SKM-1 (cell line): ENCODE data around the gene PRKN.

Experiments
- DNase-seq: peaks from one replicate; lab custom pipeline; 2025; ENCODE audit not compliant: unreplicated experiment; lab: John Stamatoyannopoulos, UW

PRKN gene

DNA sequence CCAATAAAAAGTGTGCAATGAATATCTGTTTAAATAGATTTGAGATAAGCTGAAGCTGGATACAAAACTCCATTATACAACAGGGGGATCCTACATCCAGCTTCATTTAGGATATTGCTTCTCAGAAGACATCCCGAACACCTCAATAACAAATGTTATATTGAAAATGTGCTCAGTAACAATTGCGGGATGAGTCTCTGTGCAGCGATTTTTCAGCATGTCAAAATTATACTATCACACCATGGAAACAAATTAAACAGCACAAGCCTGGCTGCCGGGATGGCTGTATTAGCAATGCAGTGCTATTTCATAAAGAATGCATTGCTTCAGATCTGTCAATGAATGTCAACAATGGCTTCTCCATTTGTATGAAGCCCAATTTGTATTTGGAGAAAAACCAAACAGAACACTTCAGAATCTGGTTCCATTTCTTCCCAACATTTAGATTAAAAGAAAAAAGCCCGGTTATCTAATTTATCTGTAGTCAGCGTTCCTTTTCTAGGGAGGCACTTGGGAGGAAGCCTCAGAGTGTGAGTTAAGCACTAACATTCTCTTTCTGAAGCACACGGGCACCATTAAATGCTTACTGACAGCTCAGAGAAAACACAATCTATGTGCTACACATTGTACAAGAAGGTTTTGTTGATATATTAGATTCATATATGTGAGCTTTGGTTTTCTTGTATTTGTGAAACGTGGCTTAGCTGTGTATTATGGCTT is 1142.8 kb downstream of the PRKN start:
- no peak for DNase-seq

DNA sequence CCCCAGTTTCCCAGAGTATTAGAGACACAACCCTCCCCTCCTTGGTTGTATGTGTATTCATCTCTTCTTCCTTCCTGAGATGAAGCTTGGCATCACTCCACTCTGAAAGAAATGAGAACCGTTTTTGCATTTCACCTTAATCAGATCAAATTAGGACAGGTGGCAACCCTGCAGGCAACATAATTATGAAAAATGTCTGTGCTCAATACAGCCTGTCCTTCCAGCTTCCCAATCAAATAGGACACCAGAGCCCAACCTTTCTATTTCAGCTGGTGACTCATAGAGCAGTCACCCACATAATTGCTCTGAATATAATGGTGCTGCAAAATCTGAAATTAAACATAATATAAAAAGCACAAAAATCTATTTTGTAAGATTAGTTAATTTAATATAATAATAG is 1143.5 kb downstream of the PRKN start:
- DNase-seq: no peak

DNA sequence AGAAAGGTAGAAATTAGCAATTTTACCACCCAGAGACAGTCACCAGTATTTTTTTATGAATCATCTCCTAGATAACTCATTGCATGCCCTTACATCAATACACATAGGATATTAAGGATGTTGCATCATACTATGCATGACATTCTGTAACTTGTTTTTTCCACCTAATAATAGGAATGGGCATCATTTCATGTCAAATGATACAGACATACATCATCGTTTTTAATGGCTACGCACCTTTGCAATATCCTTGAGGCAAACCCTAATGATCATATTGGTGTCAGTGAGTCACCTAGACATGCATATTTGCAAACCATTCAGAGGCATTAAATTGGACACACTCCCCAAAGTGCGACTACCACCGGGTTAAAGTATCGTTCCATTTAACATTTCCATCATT is 1144.0 kb downstream of the PRKN start:
- no peak for DNase-seq

DNA sequence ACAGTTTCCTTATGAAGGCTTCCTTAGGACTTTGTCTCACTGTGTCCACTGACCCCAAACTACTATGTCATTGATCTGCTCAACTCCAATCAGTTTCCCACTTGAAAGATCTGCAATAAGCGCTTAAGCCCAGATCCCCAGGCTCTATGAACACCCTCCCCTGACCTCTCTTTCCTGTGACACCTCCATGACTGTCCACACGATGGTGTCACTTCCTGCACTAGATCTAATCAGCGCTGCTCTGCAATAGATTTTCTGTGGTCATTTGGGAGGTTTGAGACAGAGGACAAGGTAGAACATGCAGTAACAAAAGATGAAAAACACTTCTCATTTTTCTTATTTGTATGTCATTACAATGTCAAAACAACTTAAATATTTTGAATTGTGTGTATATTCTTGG is 1149.1 kb downstream of the PRKN start:
- no peak for DNase-seq

DNA sequence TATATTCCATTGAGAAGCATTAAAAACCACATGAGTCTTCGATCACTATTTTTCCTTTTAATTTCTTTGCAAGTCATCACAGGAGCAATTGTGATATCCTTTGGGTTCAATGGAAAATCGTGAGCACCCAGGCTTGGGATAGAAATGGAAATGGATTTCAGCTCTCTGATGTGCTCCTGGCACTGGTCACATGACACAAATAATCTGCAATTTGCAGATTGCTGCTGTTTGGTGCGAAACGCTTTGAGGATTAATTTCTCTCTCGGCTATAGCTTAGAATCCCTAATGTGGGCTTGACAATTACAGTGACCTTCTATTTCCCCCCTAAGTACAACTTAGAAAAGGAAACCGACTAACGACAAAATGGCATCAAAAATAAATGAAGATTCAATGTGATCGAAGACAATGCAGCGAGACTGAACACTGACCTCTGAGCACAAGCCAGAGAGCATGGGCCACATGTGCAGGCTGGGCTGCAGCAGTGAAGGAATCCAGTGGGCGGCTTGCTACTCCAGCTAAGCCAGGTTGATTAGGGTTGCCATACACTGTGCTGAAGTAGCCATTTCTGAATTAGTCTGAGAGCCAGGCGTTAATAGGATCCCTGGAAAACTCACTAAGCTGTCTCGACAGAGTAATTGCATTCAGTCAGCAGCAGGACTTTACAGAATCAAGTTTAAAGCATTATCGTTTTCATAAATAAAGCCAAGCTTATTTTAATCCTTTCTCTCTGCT is 1151.9 kb downstream of the PRKN start:
- no peak for DNase-seq

DNA sequence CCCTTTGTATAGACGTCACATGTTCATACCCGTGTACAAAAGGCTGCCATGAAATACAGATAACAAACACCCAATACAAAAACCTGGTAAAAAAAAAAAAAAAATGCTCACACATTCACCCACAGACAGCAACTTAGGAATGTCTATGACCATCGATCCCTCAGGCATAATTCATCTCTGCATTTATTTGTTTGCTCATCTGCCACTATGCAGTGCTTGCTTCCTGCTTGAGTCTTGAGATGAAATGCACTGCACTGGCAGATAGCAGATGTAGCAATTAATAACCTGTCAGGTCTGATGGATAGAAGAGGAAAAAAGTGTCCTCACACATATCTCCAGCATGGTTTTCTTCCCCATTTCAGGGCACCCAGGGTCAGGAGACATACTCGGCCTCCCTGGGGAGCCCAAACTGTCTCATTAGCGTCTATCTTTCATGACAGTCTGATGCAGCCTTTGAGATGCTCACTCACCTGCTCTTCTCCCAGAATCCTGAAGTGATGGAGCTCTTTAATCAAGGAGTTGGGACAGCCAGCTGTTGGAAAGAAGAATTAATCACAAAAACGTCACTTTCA is 1158.6 kb downstream of the PRKN start:
- no peak for DNase-seq

DNA sequence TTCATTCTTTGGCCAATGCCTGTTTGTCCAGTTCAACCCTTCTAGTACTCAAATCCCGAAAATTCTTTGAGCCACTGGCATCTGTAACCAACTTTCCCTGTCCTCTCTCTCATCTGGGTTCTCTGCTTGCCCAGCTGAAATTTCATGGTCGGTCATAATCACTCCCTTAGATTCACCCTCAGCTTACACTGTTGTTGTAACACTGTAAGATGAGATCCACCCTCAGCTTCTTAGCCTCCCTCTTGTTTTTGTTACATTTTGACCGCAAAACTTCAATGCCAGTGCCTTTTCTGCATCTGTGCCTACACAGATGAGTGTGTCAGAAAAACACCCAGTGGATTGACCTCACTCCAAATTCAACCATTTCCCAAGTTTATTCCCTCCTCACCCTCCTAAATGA is 1162.6 kb downstream of the PRKN start:
- DNase-seq: no peak

DNA sequence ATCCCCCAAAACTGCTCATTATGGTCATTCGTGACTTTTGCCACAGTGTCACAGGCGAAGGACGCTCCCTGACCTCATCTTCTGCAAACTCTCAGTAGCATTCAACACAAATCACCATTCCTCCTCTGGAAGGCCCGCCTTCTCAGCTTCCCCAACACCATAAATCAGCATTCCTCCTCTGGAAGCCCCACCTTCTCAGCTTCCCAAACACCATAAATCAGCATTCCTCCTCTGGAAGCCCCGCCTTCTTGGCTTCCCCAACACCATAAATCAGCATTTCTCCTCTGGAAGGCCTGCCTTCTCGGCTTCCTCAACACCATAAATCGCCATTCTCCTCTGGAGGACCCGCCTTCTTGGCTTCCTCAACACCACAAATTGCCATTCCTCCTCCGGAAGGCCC is 1165.7 kb downstream of the PRKN start:
- DNase-seq: no peak

DNA sequence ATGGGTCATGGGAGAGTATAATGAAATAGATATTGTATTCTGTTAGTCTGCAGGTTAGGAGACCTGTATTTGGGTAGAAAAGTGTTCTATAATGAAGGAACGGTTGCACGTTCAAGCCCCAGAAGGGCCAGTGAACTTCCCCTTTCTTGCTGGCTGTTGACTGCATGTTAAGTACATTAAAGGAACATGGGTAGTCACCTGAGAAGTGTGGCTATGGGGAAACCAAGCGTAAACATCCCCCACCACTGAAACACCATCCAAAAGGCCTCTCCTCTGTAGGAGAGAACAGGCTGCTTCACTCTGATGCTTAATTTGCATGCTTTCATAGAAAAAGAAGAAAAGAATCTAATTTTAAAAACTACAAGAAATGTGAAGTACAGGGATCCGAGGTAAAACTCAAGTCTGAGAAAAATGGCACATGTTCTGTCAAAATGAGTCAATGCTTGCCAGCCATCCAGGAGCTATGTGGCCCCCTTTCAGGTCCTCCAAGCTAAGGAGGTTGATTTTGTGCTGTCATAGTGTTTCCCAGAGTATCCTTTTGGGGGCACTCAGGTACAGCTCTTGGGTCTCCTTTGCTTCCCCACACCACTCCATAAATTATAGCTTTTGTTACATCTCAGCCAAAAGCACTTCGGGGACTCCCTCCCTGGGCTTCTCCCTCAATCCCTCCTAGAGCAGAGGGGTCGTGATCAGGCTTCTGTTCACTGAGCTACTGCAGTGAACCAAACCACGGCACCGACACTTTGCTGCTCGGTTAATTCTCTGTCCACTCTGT is 1170.0 kb downstream of the PRKN start:
- no peak for DNase-seq

DNA sequence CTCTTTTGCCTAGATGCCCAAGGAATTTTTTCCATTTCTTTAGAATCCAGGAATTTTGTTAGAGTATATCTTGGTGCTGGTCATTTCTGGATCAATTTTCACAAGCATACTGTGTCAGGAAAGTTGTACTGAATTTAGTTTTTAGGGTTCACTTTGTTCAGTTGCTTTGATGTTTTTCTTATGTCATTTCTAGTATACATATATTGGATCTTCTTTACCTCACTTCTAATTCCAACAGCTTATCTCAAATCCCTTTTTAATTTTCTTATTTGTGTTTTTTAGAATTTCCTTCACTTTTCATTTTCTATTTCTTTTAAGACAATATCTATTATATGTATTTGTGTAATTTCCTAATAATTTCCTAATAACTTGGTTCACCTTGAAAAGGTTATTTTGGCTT is 1172.7 kb downstream of the PRKN start:
- DNase-seq: no peak

DNA sequence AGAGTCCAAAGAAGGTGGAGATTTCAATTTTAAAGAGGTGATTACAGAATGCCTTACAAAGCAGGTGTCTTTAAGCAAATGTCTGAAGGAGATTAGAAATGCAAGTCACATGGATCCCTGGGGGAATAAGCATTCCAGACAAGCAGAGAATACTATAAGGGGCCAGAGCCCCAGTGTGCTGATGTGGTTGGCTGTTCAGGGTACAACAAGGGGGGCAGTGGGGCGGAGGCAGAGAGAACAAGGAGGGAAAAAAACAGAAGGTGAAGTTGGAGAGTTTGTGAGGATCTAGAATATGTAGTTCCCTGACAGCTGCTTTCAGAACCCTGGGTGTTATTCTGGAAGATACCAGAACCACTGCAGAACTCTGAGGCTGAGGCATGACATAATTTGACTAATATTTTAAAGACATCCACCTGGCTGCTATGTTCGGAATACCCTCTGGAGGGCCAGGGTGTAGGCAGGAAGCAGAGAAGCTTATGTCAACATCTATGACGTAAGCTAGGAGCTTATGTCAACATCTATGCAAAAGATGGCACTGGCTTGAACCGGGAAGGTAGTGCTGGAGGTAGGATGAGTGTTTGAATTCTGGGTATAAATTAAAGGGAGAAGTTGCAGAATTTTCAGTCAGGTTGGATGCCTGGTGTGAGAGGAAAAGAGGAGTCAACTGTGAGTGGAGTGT is 1177.5 kb downstream of the PRKN start:
- DNase-seq: no peak

DNA sequence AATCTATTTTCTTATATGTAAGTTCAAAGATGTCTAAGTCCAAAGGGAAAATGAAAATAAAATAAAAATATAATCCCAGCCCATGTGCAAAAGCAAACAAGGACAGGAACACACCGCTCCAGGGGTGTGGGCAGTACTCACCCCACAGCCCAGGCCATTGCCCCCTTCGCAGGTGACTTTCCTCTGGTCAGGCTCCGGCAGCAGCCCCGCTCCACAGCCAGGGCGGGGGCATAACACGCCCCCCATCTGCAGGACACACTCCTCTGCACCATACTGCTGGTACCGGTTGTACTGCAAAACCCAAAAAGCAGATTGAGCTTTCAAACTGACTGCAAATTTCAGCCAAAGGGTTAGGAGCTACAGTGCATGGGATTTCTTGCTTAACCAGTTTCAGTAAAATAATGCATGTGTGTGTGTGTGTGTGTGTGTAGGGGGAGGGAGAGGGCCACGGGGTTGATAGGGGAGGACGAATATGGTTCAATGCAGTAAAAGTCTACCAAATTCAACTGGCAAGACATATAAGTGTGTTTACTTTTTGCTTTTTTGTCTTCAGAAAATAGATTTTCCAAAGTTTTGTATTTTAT is 1178.8 kb downstream of the PRKN start:
- no peak for DNase-seq

DNA sequence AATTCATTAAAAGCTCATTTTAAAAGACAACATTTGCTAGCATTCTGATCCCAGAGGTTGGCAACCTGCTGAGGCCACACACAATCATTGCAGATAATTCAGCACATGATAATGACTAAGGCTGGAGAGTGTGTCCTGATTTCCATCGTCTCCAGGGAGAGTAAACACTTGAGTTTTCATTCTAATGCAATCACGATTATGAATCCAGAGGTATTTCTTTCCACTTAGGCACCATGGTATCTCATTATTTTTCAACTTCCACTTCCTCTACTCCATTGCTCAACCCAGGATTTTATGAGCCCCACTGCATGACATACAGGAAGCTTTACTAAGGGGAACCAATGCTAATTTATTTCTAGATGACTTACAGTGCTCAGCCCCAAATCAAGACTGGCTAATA is 1179.9 kb downstream of the PRKN start:
- DNase-seq: no peak

DNA sequence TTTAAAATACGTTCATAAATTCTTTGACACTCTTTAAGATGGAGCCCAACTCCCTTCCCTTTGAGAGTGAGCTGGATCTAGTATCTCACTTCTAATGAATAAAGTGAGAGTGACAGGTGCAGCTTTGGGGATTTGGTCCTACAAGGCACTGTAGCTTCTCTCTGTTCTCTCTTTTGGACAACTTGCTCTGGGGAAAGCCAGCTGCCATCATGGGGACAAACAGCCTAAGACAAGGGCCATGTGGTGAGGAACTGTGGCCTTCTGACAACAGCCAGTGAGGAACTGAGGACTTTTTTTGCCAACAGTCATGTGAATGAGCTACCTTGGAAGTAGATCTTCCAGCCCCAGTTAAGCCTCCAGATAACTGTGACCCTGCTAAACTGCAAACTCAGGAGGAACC is 1180.9 kb downstream of the PRKN start:
- no peak for DNase-seq

DNA sequence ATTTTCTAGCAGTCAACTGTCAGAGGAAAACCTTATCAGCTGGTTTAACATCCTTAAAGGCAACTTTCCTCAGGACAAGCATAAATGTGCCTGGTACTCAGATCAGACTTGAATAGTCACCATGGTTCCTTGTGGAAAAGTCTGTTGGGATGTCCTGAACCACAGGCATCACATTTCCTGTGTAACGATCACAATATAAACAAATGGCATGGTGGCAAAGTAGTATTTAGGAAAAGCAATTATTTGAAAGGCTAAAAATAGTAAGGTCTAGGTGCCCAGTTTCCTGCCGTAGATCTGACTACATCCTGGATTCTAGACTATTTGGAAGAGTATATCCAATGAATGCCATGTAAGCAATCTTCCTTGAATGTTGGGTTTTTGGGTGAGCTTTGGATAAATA is 1181.8 kb downstream of the PRKN start:
- DNase-seq: no peak

DNA sequence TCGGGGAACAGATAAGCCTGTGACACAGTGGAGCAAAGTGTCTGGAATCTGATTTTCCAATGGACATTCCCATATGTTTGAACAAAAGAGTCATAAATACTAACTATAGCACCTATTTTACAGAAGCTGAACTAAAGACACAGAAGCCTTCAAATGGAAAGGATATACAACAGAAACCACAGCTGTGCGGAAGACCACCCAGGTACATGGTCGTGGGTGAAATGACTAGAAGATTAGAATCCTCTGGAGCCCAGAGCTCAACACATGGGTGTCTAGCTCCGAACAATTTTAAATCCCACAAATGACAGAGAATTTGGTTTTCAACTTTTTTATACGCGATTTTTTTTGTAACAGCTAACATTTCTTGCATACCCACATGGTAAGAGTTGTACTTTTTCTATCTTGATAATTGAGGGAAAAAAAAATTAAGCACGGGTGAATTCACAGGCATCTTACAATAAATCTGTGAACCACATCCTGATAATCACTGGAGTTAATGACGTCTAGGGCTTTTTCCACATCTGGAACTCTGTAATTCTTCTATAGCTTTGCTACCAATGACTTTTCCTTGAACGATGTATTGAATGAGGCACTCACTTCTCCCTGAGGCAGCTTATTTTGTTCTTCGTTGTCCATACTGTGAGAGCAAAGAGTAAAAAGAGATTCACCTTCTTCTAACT is 1182.6 kb downstream of the PRKN start:
- no peak for DNase-seq

DNA sequence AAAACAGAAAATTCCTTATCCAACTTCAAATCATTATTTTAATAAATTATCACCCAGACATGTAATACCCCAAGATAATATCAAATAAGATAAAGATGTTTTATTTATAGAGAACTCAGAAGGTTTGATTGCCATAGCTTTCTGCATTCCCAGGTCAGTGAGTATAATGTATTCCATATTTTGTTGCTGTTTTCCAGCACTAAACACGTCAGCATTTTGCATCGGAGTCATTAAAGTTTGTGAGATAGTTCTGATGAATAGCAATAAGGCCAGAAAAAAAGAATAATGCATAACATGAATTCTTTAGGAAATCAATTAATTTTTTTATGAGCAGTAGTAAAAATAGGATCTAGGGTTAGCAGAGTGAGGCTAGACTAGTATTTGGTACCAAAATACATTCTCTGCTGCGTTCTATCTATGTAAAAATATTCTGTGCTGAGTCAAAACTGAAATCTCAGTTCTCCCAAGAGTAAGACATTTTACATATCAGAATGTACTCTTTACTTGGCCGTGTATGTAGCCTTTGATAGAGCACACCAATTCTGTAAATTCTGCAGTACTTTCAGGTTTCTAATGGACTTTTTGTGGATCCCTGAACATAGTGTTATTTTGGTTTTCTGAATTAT is 1183.8 kb downstream of the PRKN start:
- no peak for DNase-seq

DNA sequence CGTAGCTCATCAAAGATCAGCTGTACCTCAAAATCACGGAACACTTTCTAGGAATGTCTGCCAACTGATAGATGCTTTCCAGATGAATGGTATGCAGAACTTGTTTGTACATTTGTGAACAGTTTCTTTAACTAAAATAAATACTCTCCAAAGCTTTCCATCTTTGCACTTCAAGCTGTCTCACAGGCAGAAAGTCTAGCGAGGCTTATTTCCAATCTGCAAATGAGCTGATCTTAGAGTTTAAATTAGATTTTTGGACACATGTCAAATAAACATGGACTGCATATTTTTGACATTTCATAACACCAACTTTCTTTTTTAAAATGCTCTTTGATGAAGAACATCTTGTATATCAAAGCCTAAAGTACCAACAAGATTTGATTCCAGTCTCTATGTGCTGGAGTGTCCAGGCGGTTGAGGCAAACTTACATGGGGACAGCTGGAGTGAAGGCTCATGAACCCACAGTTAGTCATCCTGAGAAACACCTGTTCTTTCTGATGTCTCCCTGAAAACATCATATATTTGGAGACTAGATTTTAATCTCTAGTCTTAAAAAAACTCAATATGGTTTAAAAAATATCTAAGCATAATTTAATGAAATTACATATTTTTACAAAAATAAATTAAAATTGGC is 1185.1 kb downstream of the PRKN start:
- no peak for DNase-seq

DNA sequence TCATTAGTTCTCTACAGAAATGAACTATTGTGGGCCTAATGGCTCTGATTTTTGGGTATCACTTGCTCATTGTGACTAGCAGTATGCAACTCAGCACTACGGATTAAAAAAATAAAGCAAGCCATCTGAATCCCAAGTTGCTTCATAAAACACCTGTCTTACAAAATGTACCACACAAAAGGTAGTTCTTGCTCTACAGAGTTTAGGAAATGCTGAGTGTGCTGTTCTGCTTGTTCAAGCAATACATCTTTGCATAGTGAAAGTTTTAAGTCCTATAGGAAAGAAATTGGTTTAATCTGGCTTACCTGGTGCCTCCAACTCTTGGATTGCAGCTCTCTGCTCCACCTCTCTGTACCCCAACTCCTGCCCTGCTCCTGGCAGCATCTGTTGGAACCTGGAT is 1187.0 kb downstream of the PRKN start:
- no peak for DNase-seq
